SHP77 treated with DMSO at 0.1 percent for 48 hours (cell line): ENCODE measurements around the gene TNFRSF21.
"Not testable (repeated sequence)": the region's sequence is repeated elsewhere in the genome, so short reads cannot be mapped to it uniquely, and the experiment has no call there.

Experiments
- DNase-seq: peaks from one replicate; lab custom pipeline; 2025; lab: John Stamatoyannopoulos, UW

Gene TNFRSF21, protein sequence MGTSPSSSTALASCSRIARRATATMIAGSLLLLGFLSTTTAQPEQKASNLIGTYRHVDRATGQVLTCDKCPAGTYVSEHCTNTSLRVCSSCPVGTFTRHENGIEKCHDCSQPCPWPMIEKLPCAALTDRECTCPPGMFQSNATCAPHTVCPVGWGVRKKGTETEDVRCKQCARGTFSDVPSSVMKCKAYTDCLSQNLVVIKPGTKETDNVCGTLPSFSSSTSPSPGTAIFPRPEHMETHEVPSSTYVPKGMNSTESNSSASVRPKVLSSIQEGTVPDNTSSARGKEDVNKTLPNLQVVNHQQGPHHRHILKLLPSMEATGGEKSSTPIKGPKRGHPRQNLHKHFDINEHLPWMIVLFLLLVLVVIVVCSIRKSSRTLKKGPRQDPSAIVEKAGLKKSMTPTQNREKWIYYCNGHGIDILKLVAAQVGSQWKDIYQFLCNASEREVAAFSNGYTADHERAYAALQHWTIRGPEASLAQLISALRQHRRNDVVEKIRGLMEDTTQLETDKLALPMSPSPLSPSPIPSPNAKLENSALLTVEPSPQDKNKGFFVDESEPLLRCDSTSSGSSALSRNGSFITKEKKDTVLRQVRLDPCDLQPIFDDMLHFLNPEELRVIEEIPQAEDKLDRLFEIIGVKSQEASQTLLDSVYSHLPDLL

DNA sequence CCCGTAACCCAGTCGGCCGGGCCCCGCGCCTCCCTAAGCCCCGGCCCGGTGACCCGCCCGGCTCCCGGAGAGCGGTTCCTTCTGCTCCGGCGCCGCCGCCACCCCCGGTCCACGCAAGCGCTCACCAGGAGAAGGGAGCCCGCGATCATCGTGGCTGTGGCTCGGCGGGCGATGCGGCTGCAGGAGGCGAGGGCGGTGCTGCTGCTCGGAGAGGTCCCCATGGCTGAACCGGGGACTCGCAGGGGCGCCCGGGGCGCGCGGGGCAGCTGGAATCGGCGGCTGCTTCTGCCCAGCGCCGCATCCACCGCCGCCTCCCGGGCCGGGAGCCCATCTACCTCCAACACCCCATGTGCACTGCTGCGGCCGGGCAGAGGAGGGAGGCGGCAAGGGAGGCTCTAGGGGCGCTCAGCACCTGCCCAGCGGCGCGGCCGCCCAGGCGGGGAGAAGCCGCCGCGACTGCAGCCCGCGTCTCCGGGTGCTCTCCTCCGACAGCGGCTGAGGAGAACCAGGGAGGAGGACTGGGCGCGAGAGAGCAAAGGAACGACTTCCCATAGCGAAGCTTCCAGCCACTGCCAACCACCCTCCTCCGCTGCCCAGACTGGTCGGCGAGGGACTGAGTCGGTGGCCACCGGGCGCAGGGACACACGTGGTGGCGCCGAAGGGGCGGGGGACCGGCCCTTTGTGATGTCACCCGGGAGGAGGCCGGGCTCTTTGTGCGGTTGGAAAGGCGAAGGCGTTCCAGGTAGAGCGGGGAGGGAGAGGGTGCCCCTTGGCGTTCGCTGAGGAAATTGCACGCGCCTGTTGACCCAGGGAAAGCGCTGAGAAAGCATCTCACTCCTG, at the start of gene TNFRSF21:
TSS of gene TNFRSF21 (minus strand) at position 615 of the 840 bp plus-strand sequence. CDS start at position 221, 394 bp downstream.
- DNase-seq, result peak; percentile 92

GRCh38 chr6:47358440-47359225, 48.9 kb upstream of the TNFRSF21 start:
- peak; percentile 100 for DNase-seq

- DNase-seq, result no peak
Measured at GRCh38 chr6:47357827-47358226, 48.1 kb upstream of the TNFRSF21 start.

GRCh38 chr6:47355496-47355895, 45.8 kb upstream of the TNFRSF21 start:
- DNase-seq, result no peak

DNA sequence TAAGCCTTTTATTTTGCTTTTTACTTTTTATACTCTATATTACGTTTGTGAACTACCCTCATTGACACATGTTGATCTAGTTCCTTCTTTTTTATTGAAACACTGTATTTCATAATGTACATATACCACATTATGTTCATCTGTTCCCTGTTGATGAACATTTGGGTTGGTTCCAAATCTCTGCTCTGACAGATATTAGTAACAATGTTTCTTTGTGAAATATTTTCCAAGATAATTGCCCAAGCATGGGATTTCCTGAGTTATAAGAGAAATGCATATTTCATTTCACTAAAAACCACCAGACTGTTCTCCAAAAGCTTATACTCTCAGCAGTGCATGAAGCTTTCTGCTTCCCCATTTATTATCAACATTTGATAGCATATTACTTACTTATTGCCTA, 44.2 kb upstream of the TNFRSF21 start:
- DNase-seq, result no peak

- no peak for DNase-seq
Measured at GRCh38 chr6:47352966-47353365, 43.3 kb upstream of the TNFRSF21 start.

GRCh38 chr6:47352194-47352920, 42.7 kb upstream of the TNFRSF21 start:
- DNase-seq, result no peak

- no peak for DNase-seq
Measured at GRCh38 chr6:47351621-47352020, 41.9 kb upstream of the TNFRSF21 start.

DNA sequence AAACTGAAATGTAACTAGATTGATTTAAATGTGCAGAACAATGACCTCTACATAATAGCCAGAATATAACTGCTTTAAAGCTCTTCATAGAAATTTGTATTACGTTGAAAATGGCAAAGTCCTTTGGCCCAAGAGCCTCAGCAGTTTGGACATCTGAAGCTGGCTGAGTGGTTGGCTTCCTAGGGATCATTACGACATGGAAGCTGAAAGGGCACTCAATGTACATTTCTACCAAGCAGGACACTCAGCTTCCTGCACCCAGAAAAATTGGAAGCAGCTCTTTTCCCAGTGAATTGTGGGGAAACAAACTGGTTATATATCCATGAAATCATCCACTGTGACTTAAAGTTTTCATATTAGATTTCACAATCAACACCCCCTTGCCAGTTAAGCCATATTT, 40.2 kb upstream of the TNFRSF21 start:
- DNase-seq, result no peak

- no peak for DNase-seq
Measured at GRCh38 chr6:47348316-47348863, 38.7 kb upstream of the TNFRSF21 start.

DNA sequence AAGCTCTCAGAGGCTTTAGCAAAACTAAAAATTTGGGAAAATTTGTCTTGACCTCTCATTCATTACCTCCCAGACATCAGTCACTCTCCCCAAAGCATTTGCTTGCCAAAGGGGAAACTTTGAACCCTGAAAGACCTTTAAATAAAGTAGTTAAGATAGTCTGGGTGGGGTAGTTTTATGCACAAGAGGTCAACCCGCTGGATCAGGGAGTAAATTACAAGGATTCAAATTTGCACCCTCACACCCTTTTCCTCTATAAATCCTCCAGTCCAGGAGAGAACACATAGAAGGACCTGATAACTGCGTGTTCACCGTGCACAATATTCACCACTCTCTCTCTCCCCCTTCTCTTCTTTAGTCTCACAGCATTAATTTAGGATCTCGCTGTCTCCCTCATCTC, 36.1 kb upstream of the TNFRSF21 start:
- no peak for DNase-seq

- no peak for DNase-seq
Measured at GRCh38 chr6:47344022-47344421, 34.3 kb upstream of the TNFRSF21 start.

DNA sequence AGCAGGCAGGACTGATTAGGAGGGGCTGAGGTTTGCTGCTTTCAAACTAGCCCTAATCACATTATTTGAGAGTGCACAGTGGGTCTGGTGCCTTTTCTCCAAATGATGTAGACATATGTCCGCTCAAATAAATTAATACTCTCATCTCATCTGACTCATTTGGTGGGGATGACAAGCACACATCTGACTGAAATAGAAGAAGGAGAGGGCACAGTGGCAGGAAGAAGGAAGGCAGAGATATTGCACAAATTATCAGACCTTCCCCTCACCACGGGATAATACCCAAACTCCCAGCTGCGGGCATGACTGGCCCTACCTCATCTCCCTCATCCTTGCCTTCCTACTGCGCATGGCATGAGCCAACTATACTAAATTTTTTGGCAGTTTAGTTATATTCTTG, 33.9 kb upstream of the TNFRSF21 start:
- no peak for DNase-seq

GRCh38 chr6:47342824-47343223, 33.1 kb upstream of the TNFRSF21 start:
- no peak for DNase-seq

- DNase-seq, result no peak
Measured at GRCh38 chr6:47337519-47337918, 27.8 kb upstream of the TNFRSF21 start.

- DNase-seq, result no peak
Measured at GRCh38 chr6:47336334-47336733, 26.6 kb upstream of the TNFRSF21 start.

DNA sequence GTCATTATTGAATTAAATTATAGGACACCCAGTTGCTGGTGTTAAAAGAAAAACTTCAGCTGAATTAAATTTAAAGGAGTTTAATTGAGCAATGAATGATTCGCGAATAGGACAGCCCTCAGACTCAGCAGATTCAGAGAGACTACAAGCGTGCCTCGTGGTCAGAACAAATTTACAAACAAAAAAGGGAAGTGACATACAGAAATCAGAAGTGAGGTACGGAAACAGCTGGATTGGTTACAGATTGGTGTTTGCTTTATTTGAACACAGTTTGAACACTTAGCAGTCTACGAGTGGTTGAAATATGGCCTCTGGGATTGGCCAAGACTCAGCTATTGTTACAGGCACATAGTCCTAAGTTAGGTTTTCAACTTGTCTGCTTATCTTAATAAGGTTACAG, 25.8 kb upstream of the TNFRSF21 start:
- no peak for DNase-seq

DNA sequence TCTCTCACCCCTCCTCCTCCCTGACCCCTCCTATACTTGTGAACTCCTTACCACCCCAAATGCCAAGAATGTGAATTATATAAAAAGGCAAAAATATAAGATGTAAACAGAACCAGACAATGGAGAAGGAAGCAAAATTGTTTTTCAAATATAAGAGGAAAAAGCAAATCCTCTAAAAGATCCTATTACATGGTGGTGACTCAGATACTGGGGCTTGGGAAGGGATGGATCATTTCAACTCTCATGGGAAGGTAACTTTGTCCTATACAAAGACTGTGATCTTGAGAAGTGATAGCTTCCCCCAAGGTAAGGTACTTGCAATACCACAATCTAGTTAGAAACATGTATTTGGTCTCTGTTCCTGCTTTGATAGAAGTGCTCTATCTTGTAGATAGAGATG, 24.6 kb upstream of the TNFRSF21 start:
- DNase-seq, result no peak

DNA sequence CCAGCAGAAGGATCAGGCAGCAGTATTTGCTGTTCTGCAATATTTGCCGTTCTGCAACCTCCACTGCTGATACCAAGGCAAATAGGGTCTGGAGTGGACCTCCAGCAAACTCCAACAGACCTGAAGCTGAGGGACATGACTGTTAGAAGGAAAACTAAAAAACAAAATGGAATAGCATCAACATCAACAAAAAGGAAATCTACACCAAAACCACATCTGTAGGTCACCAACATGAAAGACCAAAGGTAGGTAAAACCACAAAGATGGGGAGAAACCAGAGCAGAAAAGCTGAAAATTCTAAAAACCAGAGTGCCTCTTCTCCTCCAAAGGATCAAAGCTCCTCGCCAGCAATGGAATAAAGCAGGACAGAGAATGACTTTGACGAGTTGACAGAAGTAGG, 18.9 kb upstream of the TNFRSF21 start:
- DNase-seq, result not testable (repeated sequence)

DNA sequence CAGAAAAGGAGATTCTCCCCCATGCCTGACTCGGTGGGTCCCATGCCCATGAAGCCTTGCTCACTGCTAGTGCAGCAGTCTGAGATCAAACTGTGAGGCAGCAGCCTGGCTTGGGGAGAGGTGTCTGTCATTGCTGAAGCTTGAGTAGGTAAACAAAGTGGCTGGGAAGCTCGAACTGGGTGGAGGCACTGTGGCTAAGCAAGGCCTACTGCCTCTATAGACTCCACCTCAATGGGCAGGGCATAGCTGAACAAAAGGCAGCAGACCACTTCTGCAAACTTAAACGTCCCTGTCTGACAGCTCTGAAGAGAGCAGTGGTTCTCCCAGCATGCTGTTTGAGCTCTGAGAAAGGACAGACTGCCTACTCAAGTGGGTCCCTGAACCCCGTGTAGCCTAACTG, 18.4 kb upstream of the TNFRSF21 start:
- DNase-seq, result not testable (repeated sequence)

- DNase-seq, result no peak
Measured at GRCh38 chr6:47323887-47324286, 14.2 kb upstream of the TNFRSF21 start.
